Measurements from ENCODE around the gene WDR36. TPM values are rescaled to one million over a fixed set of nuclear protein-coding genes. Genes with fewer than 3 reads are reported as not detected.
A peak's percentile ranks its signal among the peaks of the same experiment; 100 is the strongest.

The WDR36 gene
- total and polyA plus RNA-seq, 2 of the 4 experiments (the other 2 are of a cell fraction): 11.9 to 87.8 TPM

DNA sequence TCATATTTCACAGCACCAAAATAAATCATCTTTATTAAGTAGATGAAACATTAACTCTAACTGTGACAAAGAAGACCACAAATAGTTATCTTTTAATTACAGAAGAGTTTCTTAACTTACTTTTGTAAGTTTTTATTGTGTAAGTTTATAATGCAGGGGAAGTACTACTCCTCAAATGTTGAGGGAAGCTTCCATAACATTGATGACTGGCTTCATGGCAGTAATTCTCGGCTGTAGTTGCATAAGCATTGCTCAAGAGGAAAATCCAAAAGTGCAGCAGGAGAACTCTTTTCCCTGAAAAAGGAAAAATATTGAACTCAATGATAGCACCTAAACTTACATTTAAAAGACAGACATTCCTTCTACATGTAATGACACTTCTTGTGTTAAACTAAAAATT is 16.1 kb upstream of the WDR36 start:
- BruUV-seq (replicated peaks): no TSS peak

More for the DNA sequence above, 16.1 kb upstream of the WDR36 start:
- H3K9me3 ChIP-seq (ENCODE audit: control insufficient read depth, insufficient read depth, low read length): no peaks in the 10 kb centered on the region
- dilution Hi-C loops (cut with HindIII; ENCODE audit: low sequenced_read_pairs, unreplicated experiment): no loop called here
- no peak overlapping the region for H3K9ac ChIP-seq (ENCODE audit: low read depth, low read length)
- H2AK5ac ChIP-seq (ENCODE audit: low read depth, low read length): no peak overlapping the region
- ChIA-PET POLR2A (ENCODE audit: unreplicated experiment) (no interaction called here), CTCF (no interaction called here)
- H3K79me1 ChIP-seq (ENCODE audit: low read depth in 1 of 2, low read length in 2 of 2): peaks cover 4% of the 10 kb centered on the region in 2 experiments; a peak in 1 of 4 replicates
- H4K8ac ChIP-seq (ENCODE audit: low read depth in 2 of 2, low read length in 2 of 2): no peak overlapping the region
- H3K56ac ChIP-seq (ENCODE audit: extremely low read depth, insufficient read depth, low read length): no peak overlapping the region
- peaks cover 5% of the 10 kb centered on the region for H3K4me1 ChIP-seq (ENCODE audit: control insufficient read depth, insufficient read depth, low read length)
- H3K27me3 ChIP-seq (ENCODE audit: control insufficient read depth, insufficient read depth, low read length): no peaks in the 10 kb centered on the region
- no peak overlapping the region for H3K14ac ChIP-seq (replicated peaks; ENCODE audit: low read depth, low read length)
- no peaks in the 10 kb centered on the region for H4K20me1 ChIP-seq (ENCODE audit: insufficient read depth, low read length)
- WGBS, 2 experiments (ENCODE audit: extremely low coverage in 2 of 2, insufficient read length in 1 of 2): no CpG with 5 or more reads among the region's 1 CpG
- H2BK20ac ChIP-seq (ENCODE audit: low read depth, low read length): no peak overlapping the region; the same call in 1 of the 2 replicates
- H2BK5ac ChIP-seq (ENCODE audit: low read depth, low read length, poor library complexity, severe bottlenecking): no peak overlapping the region
- in situ Hi-C loops (cut with MboI; ENCODE audit: low sequenced_read_pairs): no loop called here
- no peak overlapping the region for H3K18ac ChIP-seq (ENCODE audit: low read depth, low read length)
- H2BK120ac ChIP-seq (ENCODE audit: low read depth, low read length): peak overlapping the region; percentile 65; the same call in 1 of the 2 replicates
- no peak overlapping the region for H4K5ac ChIP-seq (ENCODE audit: low read depth, low read length)
- H3K23ac ChIP-seq (ENCODE audit: low read depth, low read length): no peak overlapping the region
- no peak overlapping the region for H3K27ac ChIP-seq (ENCODE audit: insufficient read depth, low read length)
- H3K9me1 ChIP-seq (ENCODE audit: insufficient read depth, low read length): no peaks in the 10 kb centered on the region
- H3K4me3 ChIP-seq (ENCODE audit: insufficient read depth, low read depth, low read length): no peak overlapping the region
- no peaks in the 10 kb centered on the region for H3K36me3 ChIP-seq (ENCODE audit: control insufficient read depth, insufficient read depth, low read length)
- DNase-seq (no peak), ATAC-seq (ENCODE audit: low read depth) (no peak)
- H4K91ac ChIP-seq (ENCODE audit: insufficient read depth, low read depth, low read length): peak overlapping the region; percentile 46; the same call in 1 of the 2 replicates
- intact Hi-C loops (cut with micrococcal nuclease): no loop called here
- H2AK9ac ChIP-seq (replicated peaks; ENCODE audit: low read depth, low read length, poor library complexity): no peak overlapping the region
- H3K4me2 ChIP-seq (ENCODE audit: low read depth, low read length): no peak overlapping the region
- no peak overlapping the region for H2BK15ac ChIP-seq (ENCODE audit: low read depth, low read length)
- TF ChIP-seq CEBPB (IDR thresholded peaks at IDR 0.05; ENCODE audit: low read depth, low read length): peak; percentile 38; the same call in 1 of the 2 replicates
- no peak for TF ChIP-seq MXI1 (IDR thresholded peaks at IDR 0.05; ENCODE audit: borderline replicate concordance, low read depth, low read length)
- no peak overlapping the region for H3K4ac ChIP-seq (ENCODE audit: low read depth, low read length)
- H2AFZ ChIP-seq (replicated peaks; ENCODE audit: low read length, poor library complexity): no peak overlapping the region

Measured in IMR-90 (cell line).